H1 (cell line): ENCODE measurements around the gene AUH. TPM values are rescaled to one million over a fixed set of nuclear protein-coding genes. Genes with fewer than 3 reads are reported as not detected.

Source experiments
- CTCF ChIA-PET: fragments of 300-600 bp; sonication (Branson Sonifier 250); formaldehyde crosslinking; loops from one replicate; lab custom pipeline; 2021; ENCODE audit not compliant: partially characterized antibody; lab: Charles Lee
- POLR2A ChIA-PET: fragments of 300-600 bp; sonication (Branson Sonifier 250); formaldehyde crosslinking; loops from one replicate; lab custom pipeline; 2021; ENCODE audit warnings: inconsistent platforms; ENCODE audit not compliant: partially characterized antibody; lab: Charles Lee
- DNase-seq, 2 experiments: peaks; one replicate each; pipeline versions ENCODE4 v3.0.0 to v3.0.0-alpha.2; 2010 to 2022; ENCODE audit warnings: low spot score in 2 of 2, low read depth in 1 of 2, mixed read lengths in 1 of 2
- FAIRE-seq: peaks from 2 replicates; lab custom pipeline; 2011; peaks lifted over from hg19 to GRCh38; lab: Jason Lieb, UNC
- H2AFZ ChIP-seq: 2 replicates; pipeline ENCODE4 v1.8.1; 2012; ENCODE audit warnings: low read length, inconsistent platforms
- H2AK5ac ChIP-seq: 2 replicates; pipeline ENCODE4 v1.6.1; 2013; ENCODE audit warnings: low read depth, low read length
- H2BK120ac ChIP-seq: replicated peaks from 2 replicates; pipeline ENCODE3; 2013; ENCODE audit warnings: low read depth, low read length, inconsistent platforms
- H2BK12ac ChIP-seq: 2 replicates; pipeline ENCODE4 v1.6.1; 2013; ENCODE audit warnings: low read depth, low read length
- H2BK15ac ChIP-seq: 2 replicates; pipeline ENCODE4 v1.6.1; 2013; ENCODE audit warnings: low read length
- H2BK20ac ChIP-seq: 2 replicates; pipeline ENCODE4 v1.6.1; 2013; ENCODE audit warnings: low read length
- H2BK5ac ChIP-seq: 2 replicates; pipeline ENCODE4 v1.6.1; 2013; ENCODE audit warnings: low read depth, low read length
- H3K14ac ChIP-seq: 2 replicates; pipeline ENCODE4 v1.6.1; 2013; ENCODE audit warnings: inconsistent platforms; ENCODE audit not compliant: insufficient read length
- H3K18ac ChIP-seq: 2 replicates; pipeline ENCODE4 v1.6.1; 2013; ENCODE audit warnings: low read length; ENCODE audit errors: extremely low read depth
- H3K23ac ChIP-seq: 2 replicates; pipeline ENCODE4 v1.6.1; 2013; ENCODE audit warnings: inconsistent platforms; ENCODE audit not compliant: insufficient read length
- H3K23me2 ChIP-seq: 2 replicates; pipeline ENCODE4 v1.6.1; 2013; ENCODE audit warnings: low read depth, low read length
- H3K27ac ChIP-seq: 2 replicates; pipeline ENCODE4 v1.6.1; 2011; ENCODE audit warnings: low read depth, low read length, inconsistent platforms
- H3K27me3 ChIP-seq, 4 experiments: replicated peaks in 1 of 4; 1 replicate in 1 of 4; 2 replicates in 3 of 4; pipeline versions ENCODE4 v1.6.1 to v1.8.1; 2011 to 2013; ENCODE audit warnings: low read length in 3 of 4, mild to moderate bottlenecking in 3 of 4, inconsistent platforms in 2 of 4, mixed read lengths in 2 of 4, moderate library complexity in 1 of 4; ENCODE audit not compliant: control insufficient read depth in 3 of 4, insufficient read depth in 3 of 4; ENCODE audit errors: extremely low read depth in 1 of 4
- H3K36me3 ChIP-seq, 4 experiments: 2 replicates each; pipeline versions ENCODE4 v1.6.1 to v1.8.1; 2011 to 2013; ENCODE audit warnings: mild to moderate bottlenecking in 4 of 4, low read length in 3 of 4, moderate library complexity in 2 of 4, control low read depth in 1 of 4, inconsistent platforms in 1 of 4; ENCODE audit not compliant: insufficient read depth in 4 of 4, control insufficient read depth in 2 of 4
- H3K4ac ChIP-seq: replicated peaks from 2 replicates; pipeline ENCODE3; 2013; ENCODE audit warnings: low read length, low read depth, mixed read lengths, inconsistent platforms; ENCODE audit not compliant: insufficient read length
- H3K4me1 ChIP-seq, 4 experiments: replicated peaks in 1 of 4; 1 replicate in 1 of 4; 2 replicates in 3 of 4; pipeline versions ENCODE4 v1.6.1 to v1.8.1; 2011 to 2013; ENCODE audit warnings: low read length in 3 of 4, inconsistent platforms in 2 of 4, mixed read lengths in 1 of 4; ENCODE audit not compliant: insufficient read depth in 4 of 4, control insufficient read depth in 3 of 4
- H3K4me2 ChIP-seq, 2 experiments: 2 replicates each; pipeline versions ENCODE4 v1.6.1 to v1.8.1; 2011 to 2013; ENCODE audit warnings: low read depth in 2 of 2, low read length in 2 of 2, control low read depth in 1 of 2, inconsistent platforms in 1 of 2, mild to moderate bottlenecking in 1 of 2; ENCODE audit not compliant: insufficient read depth in 1 of 2
- H3K4me3 ChIP-seq, 4 experiments: fragments of 200-600, 300-600 bp in 1 of 4; sonication (generic), shearing (Covaris generic), sonication (Bioruptor Twin) in 1 of 4; 2 replicates each; pipeline versions ENCODE4 v1.5.1 to v1.8.1; 2011 to 2016; ENCODE audit warnings: low read length in 4 of 4, low read depth in 3 of 4, control low read depth in 2 of 4, inconsistent platforms in 2 of 4, mild to moderate bottlenecking in 2 of 4, mixed read lengths in 1 of 4, moderate library complexity in 1 of 4; ENCODE audit not compliant: insufficient read depth in 2 of 4; ENCODE audit errors: extremely low read depth in 1 of 4
- H3K56ac ChIP-seq: replicated peaks from 2 replicates; pipeline ENCODE3; 2013; ENCODE audit warnings: low read depth, mild to moderate bottlenecking, mixed read lengths, low read length, inconsistent platforms; ENCODE audit not compliant: insufficient read length
- H3K79me1 ChIP-seq: 2 replicates; pipeline ENCODE4 v1.6.1; 2013; ENCODE audit warnings: low read depth, low read length, control low read depth
- H3K79me2 ChIP-seq, 2 experiments: 2 replicates each; pipeline versions ENCODE4 v1.6.1 to v1.8.1; 2012 to 2013; ENCODE audit warnings: low read length in 2 of 2, mild to moderate bottlenecking in 2 of 2, inconsistent platforms in 1 of 2; ENCODE audit not compliant: insufficient read depth in 2 of 2, control insufficient read depth in 1 of 2
- H3K9ac ChIP-seq, 4 experiments: replicated peaks in 1 of 4; 1 replicate in 1 of 4; 2 replicates in 3 of 4; pipeline versions ENCODE4 v1.6.1 to v1.8.1; 2011 to 2013; ENCODE audit warnings: low read depth in 3 of 4, low read length in 3 of 4, control low read depth in 2 of 4, mild to moderate bottlenecking in 2 of 4, moderate library complexity in 2 of 4, inconsistent platforms in 1 of 4; ENCODE audit errors: extremely low read depth in 1 of 4
- H3K9me3 ChIP-seq, 2 experiments: 2 replicates each; pipeline versions ENCODE4 v1.6.1 to v1.8.1; 2012 to 2013; ENCODE audit warnings: mild to moderate bottlenecking in 2 of 2, moderate library complexity in 2 of 2, control low read depth in 1 of 2, inconsistent platforms in 1 of 2, low read depth in 1 of 2, low read length in 1 of 2, mixed read lengths in 1 of 2; ENCODE audit not compliant: insufficient read depth in 2 of 2
- H4K20me1 ChIP-seq, 2 experiments: replicated peaks in 1 of 2; 2 replicates each; pipeline versions ENCODE3 to v1.8.1; 2011 to 2013; ENCODE audit warnings: inconsistent platforms in 2 of 2, low read length in 2 of 2, mild to moderate bottlenecking in 1 of 2; ENCODE audit not compliant: insufficient read depth in 2 of 2, control insufficient read depth in 1 of 2
- H4K5ac ChIP-seq: 2 replicates; pipeline ENCODE4 v1.6.1; 2013; ENCODE audit warnings: low read length, low read depth, mixed read lengths, inconsistent platforms; ENCODE audit not compliant: insufficient read length
- H4K8ac ChIP-seq: 2 replicates; pipeline ENCODE4 v1.8.0; 2013; ENCODE audit warnings: mild to moderate bottlenecking, moderate library complexity, low read length, inconsistent platforms; ENCODE audit not compliant: insufficient read depth; ENCODE audit errors: extremely low read depth
- H4K91ac ChIP-seq: replicated peaks from 2 replicates; pipeline ENCODE3; 2013; ENCODE audit warnings: low read length, mixed read lengths, inconsistent platforms; ENCODE audit not compliant: insufficient read length
- ASH2L ChIP-seq: fragments of 200-600, 300-600 bp; sonication (generic); IDR thresholded peaks from one replicate; pipeline ENCODE4 v1.7.1; 2017; ENCODE audit warnings: low read length
- BCL11A ChIP-seq, 2 experiments: IDR thresholded peaks; one replicate each; pipeline ENCODE4 v1.6.1; 2011; ENCODE audit warnings: low read depth in 2 of 2, low read length in 2 of 2, mild to moderate bottlenecking in 2 of 2
- CBX8 ChIP-seq: fragments of 300-800, 300-1000 bp; sonication (generic); IDR thresholded peaks from 2 replicates; pipeline ENCODE4 v1.7.1; 2016; ENCODE audit warnings: low read depth, low read length, borderline replicate concordance
- CHD2 ChIP-seq: IDR thresholded peaks from 2 replicates; pipeline ENCODE4 v1.6.1; 2012; ENCODE audit warnings: low read length, improper control_type of control experiment
- EP300 ChIP-seq, 2 experiments: IDR thresholded peaks; 1 replicate in 1 of 2; 2 replicates in 1 of 2; pipeline ENCODE4 v1.6.1; 2011 to 2012; ENCODE audit warnings: low read depth in 2 of 2, low read length in 2 of 2, mild to moderate bottlenecking in 2 of 2, borderline replicate concordance in 1 of 2, inconsistent platforms in 1 of 2, moderate library complexity in 1 of 2
- EZH2 ChIP-seq: fragments of 200-600 bp; sonication (generic); IDR thresholded peaks from 2 replicates; pipeline ENCODE4 v1.7.1; 2012; ENCODE audit warnings: low read depth, mild to moderate bottlenecking, moderate library complexity, low read length, inconsistent platforms; ENCODE audit not compliant: severe bottlenecking
- NRF1 ChIP-seq: IDR thresholded peaks from 2 replicates; pipeline ENCODE4 v1.6.1; 2011; ENCODE audit warnings: mild to moderate bottlenecking, low read depth, low read length, improper control_type of control experiment
- POLR2A ChIP-seq, 2 experiments: IDR thresholded peaks; 1 replicate in 1 of 2; 2 replicates in 1 of 2; pipeline ENCODE4 v1.6.1; 2011; ENCODE audit warnings: low read depth in 2 of 2, low read length in 2 of 2, mild to moderate bottlenecking in 2 of 2; ENCODE audit errors: control extremely low read depth in 1 of 2
- SP4 ChIP-seq: IDR thresholded peaks from 2 replicates; pipeline ENCODE4 v1.6.1; 2012; ENCODE audit warnings: low read length, inconsistent platforms
- SRF ChIP-seq: IDR thresholded peaks from 2 replicates; pipeline ENCODE4 v1.6.1; 2011; ENCODE audit warnings: mild to moderate bottlenecking, low read depth, low read length, moderate library complexity
- SUZ12 ChIP-seq: fragments of 200-600 bp; sonication (generic); IDR thresholded peaks from 2 replicates; pipeline ENCODE4 v1.6.1; 2012; ENCODE audit warnings: mild to moderate bottlenecking, inconsistent platforms, low read length, moderate library complexity, mixed read lengths
- TAF1 ChIP-seq: IDR thresholded peaks from 2 replicates; pipeline ENCODE4 v1.6.1; 2011; ENCODE audit warnings: mild to moderate bottlenecking, low read depth, low read length
- TBP ChIP-seq: IDR thresholded peaks from 2 replicates; pipeline ENCODE4 v1.6.1; 2011; ENCODE audit warnings: low read depth, low read length, improper control_type of control experiment
- WGBS, 2 experiments: shearing (Covaris generic) in 1 of 2; methylation state at CpG; one replicate each; pipeline versions ENCODE4 v1.1.6 to v1.1.7; 2013 to 2015; ENCODE audit warnings: low lambda C conversion rate in 2 of 2, mixed read lengths in 2 of 2, inconsistent platforms in 1 of 2, low coverage in 1 of 2, missing lambda C conversion rate in 1 of 2; ENCODE audit not compliant: insufficient replicate concordance in 2 of 2, insufficient coverage in 1 of 2, insufficient read length in 1 of 2; ENCODE audit errors: extremely low coverage in 1 of 2, missing lambda C conversion rate in 1 of 2; 5-methylcytosine and 5-hydroxymethylcytosine counted together
- polyA plus RNA-seq, 7 experiments: library from polyadenylated mRNA; depleted of rRNA in 3 of 7; stranded (reverse) in 5 of 7; unstranded in 2 of 7; fragments of >200 nt in 5 of 7; fragments of 200-250 nt in 2 of 7; gene quantifications; 1 replicate in 5 of 7; 2 replicates in 1 of 7; 4 replicates in 1 of 7; pipeline versions ENCODE4 v1.2.1 to v1.2.3, GENCODE V29; 2011 to 2013; ENCODE audit warnings: missing spikeins in 2 of 7, mixed read lengths in 2 of 7
- total RNA-seq: library from RNA; stranded (reverse); fragmentation: NEBNext Ultra II Directional; extraction: Animal tissue kit (Norgen Biotek cat#: 25700); gene quantifications from 2 replicates; pipeline ENCODE4 v1.2.1, GENCODE V29; 2021
- TF ChIP-seq, protein P1 (sequence below): IDR thresholded peaks from 2 replicates; pipeline ENCODE4 v1.6.1; 2011; ENCODE audit warnings: low read length, improper control_type of control experiment

AUH gene
- total and polyA plus RNA-seq, 2 of the 8 experiments (the other 6 are each of a cell fraction or from before 2014, with no cell fraction given), result 5.8 to 21.9 TPM

DNA sequence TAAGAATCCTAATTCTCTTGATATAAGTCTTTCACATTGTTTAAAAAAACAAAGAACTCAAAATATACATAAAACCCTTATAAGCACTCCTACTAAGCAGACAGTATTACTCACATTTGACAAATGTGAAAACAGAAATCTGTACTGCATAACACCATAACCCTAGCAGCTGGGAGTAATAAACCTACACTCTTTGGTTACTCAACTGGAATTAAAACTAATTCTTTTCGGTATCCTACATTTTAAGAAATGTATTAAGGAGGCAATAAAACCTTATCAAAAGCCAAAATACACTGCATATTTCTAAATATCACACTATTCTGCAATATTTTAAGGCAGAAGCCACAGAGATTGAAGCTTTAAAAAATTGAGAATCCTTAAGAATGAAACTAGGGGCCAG, 6.8 kb downstream of the AUH start:
- Histone ChIP-seq H2BK12ac (no peak overlapping the region), H2BK15ac (no peak overlapping the region), H2BK5ac (no peak overlapping the region), H3K27me3 (no peaks in the 10 kb centered on the region), H3K79me1 (peaks cover 5% of the 10 kb centered on the region; the same call in 1 of the 2 replicates), H3K4ac (no peak overlapping the region), H4K8ac (no peak overlapping the region), H3K56ac (no peak overlapping the region), H3K9ac (no peak overlapping the region), H3K9me3 (no peaks in the 10 kb centered on the region), H3K4me1 (peaks cover 0 to 3% (median 0%) of the 10 kb centered on the region in 4 experiments; a peak in 4 of 7 replicates), H4K91ac (no peak overlapping the region), H2AK5ac (no peak overlapping the region), H3K18ac (no peak overlapping the region), H2AFZ (no peak overlapping the region), H3K4me2 (no peak overlapping the region), H3K4me3 (no peak overlapping the region), H3K23me2 (no peaks in the 10 kb centered on the region), H3K23ac (no peak overlapping the region), H3K14ac (no peak overlapping the region), H4K5ac (no peak overlapping the region), H3K27ac (no peak overlapping the region), H2BK20ac (no peak overlapping the region), H2BK120ac (no peak overlapping the region), H3K36me3 (peaks cover 0 to 40% (median 7%) of the 10 kb centered on the region in 4 experiments; a peak in 6 of 8 replicates), H3K79me2 (peaks cover 11 to 54% of the 10 kb centered on the region in 2 experiments), H4K20me1 (peaks cover 2 to 8% of the 10 kb centered on the region in 2 experiments)
- DNase-seq (no peak), FAIRE-seq (no peak)
- whole genome bisulfite sequencing, 2 experiments, result 88% methylated on average over 1 of the region's 1 CpG; no CpG with 5 or more reads in 1 of the 2 experiments
- ChIA-PET POLR2A (interaction anchor here (5.0 kb wide), 1 partner anchor 8 kb away, joined by 30 read pairs; no protein-coding TSS in a partner anchor), CTCF (interaction anchor here (1.0 kb wide), 1 partner anchor 72 kb away, joined by 3 read pairs; no protein-coding TSS in a partner anchor)
- TF ChIP-seq CBX8 (no peak), SP4 (no peak), ASH2L (no peak), CHD2 (no peak), BCL11A (IDR thresholded peaks at IDR 0.05; ENCODE audit: low read depth in 2 of 2, low read length in 2 of 2) (no peak), EP300 (IDR thresholded peaks at IDR 0.05; ENCODE audit: borderline replicate concordance in 1 of 2, low read depth in 2 of 2, low read length in 2 of 2) (no peak), TAF1 (no peak), SUZ12 (no peak), TBP (no peak), EZH2 (no peak), SRF (no peak), NRF1 (no peak), POLR2A (IDR thresholded peaks at IDR 0.05; ENCODE audit: control extremely low read depth in 1 of 2, low read depth in 2 of 2, low read length in 2 of 2) (no peak)
- TF ChIP-seq, protein P1, sequence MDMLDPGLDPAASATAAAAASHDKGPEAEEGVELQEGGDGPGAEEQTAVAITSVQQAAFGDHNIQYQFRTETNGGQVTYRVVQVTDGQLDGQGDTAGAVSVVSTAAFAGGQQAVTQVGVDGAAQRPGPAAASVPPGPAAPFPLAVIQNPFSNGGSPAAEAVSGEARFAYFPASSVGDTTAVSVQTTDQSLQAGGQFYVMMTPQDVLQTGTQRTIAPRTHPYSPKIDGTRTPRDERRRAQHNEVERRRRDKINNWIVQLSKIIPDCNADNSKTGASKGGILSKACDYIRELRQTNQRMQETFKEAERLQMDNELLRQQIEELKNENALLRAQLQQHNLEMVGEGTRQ, result no peak
